ENCODE data around the gene XYLB.
"Not testable (repeated sequence)": the region's sequence is repeated elsewhere in the genome, so short reads cannot be mapped to it uniquely, and the experiment has no call there.

Gene XYLB

DNA sequence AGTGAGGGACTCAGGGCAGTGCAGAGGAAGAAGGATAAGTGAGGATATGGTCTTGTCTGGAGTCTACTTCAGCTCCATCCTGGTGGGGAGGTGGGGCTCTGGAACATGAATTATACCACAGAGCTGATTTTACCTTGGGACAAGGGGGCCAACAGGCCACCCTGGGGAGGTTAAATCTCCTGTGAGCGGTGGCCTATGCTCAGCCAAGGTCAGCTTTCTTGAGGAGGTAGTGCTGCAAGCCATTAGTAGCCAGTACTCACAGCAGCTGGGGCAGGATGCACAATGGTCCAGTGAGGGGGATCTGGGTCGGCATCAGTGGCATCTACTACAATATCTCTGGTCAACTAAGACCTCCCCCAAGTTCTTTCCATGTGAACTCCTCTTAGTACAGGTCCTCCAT, 49.7 kb downstream of the XYLB start:
- no peak for DNase-seq (ENCODE audit: low read depth, low spot score)

DNA sequence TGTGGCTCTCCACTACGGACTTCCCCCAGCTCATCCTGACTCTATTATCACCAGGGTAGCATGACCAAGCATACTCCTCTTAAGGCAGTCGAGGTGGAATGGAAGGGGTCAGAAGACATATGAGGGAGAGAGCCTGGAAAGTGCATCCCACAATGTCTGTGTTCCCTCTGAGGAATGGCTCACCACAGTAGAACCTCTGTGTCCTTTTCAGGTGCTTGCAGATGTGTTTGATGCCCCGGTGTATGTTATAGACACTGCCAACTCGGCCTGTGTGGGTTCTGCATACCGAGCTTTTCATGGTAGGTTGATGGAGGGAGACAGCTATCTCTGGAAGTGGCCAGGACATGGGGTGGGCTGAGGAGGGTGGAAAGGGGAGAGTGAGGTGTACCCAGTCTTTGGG, 50.3 kb downstream of the XYLB start:
- DNase-seq (ENCODE audit: low read depth, low spot score) = no peak

DNA sequence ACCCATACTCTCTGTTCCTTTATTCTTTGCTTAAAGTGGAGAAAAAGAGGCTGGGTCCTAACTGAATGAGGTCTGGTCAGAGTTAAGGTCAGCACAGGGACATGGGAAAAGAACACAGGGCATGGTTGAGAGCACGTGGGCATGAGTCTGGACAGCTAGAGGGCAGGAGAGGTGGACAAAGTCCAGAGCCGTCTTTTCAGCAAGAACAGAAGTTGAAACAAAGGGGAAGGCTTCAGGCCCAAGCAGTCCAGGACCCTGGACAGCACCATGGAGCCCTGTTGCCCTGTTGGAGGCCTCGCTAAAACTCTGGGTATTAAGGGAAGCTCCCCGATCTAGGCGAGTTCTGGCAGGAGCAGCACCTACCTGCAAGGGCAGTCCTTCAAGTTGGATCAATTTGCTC, 50.7 kb downstream of the XYLB start:
- DNase-seq (ENCODE audit: low read depth, low spot score) = peak; percentile 73

DNA sequence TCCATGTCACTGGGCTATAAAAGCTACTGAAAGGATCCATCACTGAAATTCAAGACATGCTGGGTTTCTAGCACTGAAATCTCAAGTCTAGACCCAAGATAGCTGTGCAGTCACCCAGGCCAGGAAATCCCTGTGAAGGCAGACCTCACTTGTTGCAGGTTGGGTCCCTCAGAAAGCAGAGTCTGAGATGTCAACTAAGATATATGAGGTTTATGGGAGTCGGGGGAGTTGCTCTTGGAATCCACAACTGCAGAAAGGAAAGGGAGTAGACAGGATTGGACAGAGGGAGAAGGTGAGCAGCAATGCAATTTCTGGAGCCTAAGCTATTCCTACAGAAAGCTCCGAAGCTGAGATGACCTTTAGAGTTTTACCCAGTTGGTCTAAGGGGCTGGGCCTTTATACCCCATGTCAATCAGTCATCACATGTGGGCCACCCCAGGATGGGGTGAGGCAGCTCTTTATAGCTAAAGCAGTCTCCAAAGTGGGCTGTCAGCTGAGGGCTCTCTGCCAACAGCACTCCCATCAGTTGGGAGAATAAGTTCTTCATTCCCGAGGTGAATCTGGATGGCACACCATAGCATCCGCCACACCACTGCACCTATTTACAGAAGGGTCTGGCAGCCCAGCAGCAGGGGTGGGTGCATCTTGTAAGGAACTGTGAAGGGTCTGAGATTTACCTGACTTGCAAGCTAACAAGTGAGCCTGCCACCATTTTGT, 54.8 kb downstream of the XYLB start:
- no peak for DNase-seq (ENCODE audit: low read depth, low spot score)

DNA sequence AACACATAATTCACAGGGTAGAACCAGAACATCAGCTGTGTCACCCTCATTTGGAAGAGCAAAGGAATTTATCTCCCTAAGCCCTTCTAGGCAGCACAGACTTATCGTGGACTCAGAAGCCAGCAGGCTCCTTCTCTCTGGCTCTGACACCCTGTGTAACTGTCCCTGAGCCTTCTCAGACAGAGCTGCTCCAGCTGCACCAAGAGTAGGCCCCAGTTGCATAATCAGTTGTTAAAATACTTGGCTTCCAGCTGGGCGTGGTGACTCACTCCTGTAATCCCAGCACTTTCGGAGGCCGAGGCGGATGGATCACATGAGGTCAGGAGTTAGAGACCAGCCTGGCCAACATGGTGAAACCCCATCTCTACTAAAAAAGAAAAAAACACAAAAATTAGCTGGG, 57.7 kb downstream of the XYLB start:
- DNase-seq (ENCODE audit: low read depth, low spot score) = peak; percentile 36

DNA sequence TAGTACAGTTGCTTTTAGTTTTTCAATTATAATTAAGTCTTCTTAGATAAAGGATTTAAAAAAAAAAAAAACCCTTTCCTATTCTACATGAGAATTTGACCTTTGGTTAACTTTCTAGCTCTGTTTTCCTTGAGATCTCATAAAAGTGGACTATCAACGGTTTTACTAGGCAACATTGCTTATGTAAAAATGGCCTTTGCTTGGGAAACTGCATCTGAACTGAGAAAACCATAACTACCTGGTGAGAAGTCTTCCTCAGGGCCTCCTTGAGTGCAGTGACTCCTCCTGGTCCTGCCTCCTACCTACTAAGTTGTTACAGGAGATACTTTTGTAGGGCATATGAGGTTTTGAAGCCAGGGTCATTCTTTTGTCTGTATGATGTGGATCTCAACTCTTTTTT, 65.0 kb downstream of the XYLB start:
- DNase-seq (ENCODE audit: low read depth, low spot score) = no peak

DNA sequence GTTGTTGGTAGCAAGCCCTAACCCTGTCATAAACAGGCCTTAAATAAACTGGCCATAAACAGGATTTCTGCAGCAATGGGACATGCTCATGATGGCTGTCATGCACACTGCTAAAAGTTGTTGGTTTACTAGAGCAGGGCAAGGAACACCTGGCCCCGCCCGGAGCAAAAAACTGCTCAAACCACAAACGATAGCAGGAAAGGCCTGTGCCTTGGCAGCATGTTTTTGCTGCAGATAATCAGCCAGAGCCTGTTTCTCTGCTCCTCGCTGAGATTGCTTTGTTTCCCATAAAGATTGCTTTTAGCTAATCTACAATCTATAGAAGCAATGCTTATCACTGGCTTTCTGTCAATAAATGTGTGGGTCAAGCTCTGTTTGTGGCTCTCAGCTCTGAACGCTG, 74.2 kb downstream of the XYLB start:
- peak; percentile 7 for DNase-seq (ENCODE audit: low read depth, low spot score)

DNA sequence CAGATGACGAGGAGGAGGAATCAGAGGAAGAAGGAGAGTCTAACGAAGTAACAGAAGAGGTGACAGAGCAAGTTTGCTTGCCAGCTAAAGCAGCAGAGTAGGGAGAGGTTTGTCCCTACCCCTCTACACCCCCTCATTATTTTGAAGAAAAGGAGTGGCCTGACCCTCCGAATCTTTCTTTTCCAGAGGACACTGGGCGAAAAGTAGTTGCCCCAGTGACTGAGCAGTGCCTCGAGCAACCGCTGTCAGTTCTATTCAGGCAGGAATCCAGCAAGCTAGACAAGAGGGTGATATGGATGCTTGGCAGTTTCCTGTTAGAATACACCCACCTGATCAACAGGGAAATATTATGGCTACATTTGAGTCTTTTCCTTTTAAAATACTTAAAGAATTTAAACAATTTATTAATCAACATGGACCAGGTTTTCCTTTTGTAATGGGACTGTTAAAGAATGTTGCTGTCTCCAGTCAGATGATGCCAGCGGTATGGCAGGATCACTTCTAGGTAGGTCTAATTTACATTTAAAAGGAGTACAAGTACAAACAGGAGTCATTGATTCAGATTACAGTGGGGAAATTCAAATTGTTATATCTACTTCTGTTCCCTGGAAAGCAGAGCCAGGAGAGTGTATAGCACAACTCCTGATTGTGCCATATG, 75.2 kb downstream of the XYLB start:
- DNase-seq (ENCODE audit: low read depth, low spot score) = peak; percentile 15

DNA sequence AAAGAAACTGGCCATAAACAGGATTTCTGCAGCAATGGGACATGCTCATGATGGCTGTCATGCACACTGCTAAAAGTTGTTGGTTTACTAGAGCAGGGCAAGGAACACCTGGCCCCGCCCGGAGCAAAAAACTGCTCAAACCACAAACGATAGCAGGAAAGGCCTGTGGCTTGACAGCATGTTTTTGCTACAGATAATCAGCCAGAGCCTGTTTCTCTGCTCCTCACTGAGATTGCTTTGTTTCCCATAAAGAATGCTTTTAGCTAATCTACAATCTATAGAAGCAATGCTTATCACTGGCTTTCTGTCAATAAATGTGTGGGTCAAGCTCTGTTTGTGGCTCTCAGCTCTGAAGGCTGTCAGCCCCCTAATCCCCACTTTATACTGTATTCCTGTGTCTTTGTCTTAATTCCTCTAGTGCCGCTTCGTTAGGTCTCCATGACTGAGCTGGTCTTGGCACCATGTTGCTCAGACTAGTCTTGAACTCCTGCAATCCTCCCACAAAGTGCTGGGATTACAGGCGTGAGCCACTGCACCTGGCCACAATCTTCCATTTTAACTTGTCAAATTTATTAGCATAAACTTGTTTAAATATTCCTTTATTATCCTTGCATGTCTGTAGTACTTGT, 80.3 kb downstream of the XYLB start:
- peak; percentile 20 for DNase-seq (ENCODE audit: low read depth, low spot score)

DNA sequence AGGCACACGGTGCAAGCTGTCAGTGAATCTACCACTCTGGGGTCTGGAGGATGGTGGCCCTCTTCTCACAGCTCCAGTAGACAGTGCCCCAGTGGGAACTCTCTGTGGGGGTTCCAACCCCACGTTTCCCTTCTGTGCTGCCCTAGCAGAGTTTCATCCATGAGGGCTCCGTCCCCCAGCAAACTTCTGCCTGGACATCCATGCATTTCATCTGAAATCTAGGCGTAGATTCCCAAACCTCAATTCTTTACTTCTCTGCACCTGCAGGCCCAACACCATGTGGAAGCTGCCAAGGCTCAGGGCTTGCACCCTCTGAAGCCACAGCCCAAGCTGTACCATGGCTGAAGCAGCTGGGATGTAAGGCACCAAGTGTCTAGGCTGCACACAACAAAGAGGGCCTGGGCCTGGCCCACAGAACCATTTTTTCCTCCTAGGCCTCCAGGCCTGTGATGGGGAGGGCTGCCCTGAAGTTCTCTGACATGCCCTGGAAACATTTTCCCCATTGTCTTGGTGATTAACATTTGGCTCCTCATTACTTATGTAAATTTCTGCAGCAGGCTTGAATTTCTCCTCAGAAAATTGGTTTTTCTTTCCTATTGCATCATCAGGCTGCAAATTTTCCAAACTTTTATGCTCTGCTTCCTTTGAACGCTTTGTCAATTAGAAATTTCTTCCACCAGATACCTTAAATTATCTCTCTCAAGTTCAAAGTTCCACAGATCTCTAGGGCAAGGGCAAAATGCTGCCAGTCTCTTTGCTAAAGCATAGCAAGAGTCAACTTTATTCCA, 86.5 kb downstream of the XYLB start:
- peak; percentile 5 for DNase-seq (ENCODE audit: low read depth, low spot score)

DNA sequence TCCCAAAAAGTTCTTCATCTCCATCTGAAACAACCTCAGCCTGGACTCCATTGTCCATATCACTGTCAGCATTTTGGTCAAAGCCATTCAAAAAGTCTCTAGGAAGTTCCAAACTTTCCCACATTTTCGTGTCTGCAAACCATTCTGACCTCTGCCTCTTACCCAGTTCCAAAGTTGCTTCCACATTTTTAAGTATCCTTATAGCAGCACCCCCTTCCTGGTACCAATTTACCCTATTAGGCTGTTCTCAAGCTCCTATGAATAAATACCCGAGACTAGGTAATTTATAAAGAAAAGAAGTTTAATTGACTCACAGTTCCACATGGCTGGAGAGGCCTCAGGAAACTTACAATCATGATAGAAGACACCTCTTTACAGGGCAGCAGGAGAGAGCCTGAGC, 87.1 kb downstream of the XYLB start:
- DNase-seq (ENCODE audit: low read depth, low spot score) = not testable (repeated sequence)

DNA sequence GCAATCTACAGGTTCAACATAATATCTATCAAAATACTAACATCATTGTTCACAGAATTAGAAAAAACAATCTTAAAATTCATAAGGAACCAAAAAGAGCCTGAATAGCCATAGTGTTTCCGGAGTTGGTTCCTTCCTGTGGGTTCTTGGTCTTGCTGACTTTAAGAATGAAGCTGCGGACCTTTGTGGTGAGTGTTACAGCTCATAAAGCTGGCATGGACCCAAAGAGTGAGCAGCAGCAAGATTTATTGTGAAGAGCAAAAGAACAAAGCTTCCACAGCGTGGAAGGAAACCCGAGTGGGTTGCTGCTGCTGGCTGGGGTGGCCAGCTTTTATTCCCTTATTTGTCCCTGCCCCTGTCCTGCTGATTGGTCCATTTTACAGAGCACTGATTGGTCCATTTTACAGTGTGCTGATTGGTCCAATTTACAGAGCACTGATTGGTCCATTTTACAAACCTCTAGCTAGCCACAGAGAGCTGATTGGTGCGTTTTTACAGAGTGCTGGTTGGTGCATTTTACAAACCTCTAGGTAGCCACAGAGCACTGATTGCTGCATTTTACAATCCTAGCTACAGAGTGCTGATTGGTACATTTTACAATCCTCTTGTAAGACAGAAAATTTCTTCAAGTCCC, 92.0 kb downstream of the XYLB start:
- not testable (repeated sequence) for DNase-seq (ENCODE audit: low read depth, low spot score)

DNA sequence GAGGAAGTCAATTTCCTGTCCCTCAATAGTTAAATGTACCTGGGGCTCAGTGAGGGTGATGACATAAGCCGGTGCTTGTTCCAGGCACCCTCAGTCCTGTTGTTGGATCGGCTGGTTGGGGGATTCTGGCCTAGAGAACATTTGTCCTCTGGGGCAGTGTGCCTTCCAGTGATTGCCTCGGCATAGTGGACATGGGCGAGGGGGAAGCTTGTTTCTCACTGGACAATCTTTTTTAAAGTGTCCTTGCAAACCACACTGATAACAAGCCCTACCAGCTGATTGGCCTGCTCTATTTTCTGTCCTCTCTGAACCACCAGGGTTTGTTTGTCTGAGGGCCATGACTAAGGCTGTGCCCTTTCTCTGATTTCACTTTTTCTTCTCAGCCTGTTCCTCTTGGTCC, 96.6 kb downstream of the XYLB start:
- not testable (repeated sequence) for DNase-seq (ENCODE audit: low read depth, low spot score)

DNA sequence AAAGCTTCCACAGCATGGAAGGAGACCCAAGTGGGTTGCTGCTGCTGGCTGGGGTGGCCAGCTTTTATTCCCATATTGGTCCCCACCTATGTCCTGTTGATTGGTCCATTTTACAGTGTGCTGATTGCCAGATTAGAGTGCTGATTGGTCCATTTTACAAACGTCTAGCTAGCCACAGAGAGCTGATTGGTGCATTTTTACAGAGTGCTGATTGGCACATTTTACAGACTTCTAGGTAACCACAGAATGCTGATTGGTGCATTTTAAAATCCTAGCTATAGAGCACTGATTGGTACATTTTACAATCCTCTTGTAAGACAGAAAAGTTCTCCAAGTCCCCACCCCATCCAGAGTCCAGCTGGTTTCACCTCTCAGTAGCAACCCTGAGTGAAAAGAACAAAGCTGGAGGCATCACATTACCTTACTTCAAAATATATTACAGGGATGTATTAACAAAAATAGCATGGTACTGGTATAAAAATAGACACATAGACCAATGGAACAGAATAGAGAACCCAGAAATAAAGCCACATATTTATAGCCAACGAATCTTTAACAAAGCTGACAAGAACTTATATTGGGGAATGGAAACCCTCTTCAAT, 99.6 kb downstream of the XYLB start:
- DNase-seq (ENCODE audit: low read depth, low spot score) = no peak

DNA sequence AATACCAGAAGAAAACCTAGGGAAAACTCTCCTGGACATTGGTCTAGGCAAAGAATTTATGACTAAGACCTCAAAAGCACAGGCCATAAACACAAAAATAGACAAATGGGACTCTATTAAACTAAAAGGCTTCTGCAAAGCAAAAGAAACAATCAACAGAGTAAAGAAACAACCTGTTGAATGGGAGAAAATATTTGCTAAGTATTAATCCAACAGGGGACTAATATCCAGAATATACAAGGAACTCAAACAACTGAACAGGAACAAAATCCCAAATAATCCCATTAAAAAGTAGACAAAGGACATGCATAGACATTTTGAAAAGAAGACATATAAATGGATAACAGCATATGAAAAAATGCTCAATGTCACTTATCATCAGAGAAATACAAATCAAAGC, 100.2 kb downstream of the XYLB start:
- DNase-seq (ENCODE audit: low read depth, low spot score) = no peak

DNA sequence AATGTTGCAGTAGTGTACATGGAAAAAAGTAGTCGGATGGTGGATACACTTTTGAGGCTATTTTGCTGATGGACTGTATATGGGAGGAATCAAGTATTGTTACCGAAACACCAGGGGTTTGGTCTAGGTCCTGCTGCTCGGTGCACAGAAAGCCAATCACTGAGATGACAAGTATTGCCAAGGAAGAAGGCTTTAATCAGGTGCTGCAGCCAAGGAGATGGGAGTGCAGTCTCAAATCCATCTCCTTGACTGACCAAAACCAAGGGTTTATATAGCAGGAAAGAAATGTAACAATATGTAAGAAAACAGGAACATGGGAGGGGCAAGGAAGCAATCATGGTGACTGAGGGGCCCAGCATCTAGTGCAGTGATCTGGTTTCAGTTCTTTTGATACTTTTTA, 104.3 kb downstream of the XYLB start:
- no peak for DNase-seq (ENCODE audit: low read depth, low spot score)

DNA sequence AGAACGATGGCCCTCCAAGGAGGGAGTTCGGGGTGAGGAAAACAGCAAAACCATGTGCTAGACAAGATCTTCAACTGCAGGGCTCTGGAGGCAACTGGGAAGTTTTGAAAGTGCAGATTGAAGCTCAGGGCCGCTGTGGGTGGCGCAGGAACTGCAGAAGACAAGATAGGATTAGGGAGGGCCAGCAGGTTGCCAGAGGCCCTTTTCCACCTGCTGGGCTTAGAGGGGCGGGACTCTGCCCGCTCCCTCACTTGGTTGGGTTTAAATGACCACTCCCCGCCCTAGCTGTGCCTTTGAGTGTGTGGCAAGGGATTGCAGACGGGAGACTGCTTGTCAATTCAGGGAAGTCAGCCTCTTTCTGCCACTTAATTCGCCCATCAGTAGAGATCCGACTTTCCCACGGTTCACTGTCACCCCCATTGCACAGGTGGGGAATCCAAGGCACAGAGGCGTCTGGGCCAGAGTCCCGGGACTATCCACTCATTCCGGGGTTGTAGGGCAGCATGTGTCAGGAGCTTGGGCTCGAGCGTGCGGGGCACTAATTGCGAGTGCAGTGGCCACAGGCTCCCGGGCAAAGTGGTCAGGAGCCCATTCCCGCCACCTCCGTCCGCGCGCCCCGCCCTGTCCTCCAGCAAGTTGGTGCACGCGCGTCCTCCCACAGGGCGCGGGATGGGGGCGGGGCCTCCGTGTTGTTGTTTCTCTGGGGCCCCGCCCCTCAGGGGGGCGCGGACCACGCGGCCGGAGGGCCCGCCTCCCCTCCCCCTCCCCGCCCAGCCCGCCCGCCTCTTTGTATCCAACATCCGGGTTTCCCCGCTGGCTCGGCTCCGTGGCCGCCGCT, 106.7 kb downstream of the XYLB start, which contains the start of gene ACVR2B:
Gene ACVR2B (plus strand): TSS at position 816 of the 838 bp plus-strand sequence. CDS start 433 bp downstream, outside the sequence.
- DNase-seq (ENCODE audit: low read depth, low spot score) = peak; percentile 97

DNA sequence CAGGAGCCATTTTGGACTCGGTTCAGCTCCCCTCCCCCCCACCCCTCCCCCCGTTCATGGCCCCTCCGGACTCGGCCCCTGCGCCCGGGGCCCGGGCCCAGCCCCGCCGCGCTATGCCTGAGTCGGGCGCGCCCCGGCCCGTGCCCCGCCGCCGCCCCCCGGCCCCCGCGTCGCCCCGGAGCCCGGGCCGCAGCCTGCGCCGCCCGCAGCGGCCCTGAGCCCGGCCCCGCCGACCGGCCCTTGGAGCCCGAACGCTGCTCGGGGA, 107.3 kb downstream of the XYLB start:
- DNase-seq (ENCODE audit: low read depth, low spot score) = no peak

DNA sequence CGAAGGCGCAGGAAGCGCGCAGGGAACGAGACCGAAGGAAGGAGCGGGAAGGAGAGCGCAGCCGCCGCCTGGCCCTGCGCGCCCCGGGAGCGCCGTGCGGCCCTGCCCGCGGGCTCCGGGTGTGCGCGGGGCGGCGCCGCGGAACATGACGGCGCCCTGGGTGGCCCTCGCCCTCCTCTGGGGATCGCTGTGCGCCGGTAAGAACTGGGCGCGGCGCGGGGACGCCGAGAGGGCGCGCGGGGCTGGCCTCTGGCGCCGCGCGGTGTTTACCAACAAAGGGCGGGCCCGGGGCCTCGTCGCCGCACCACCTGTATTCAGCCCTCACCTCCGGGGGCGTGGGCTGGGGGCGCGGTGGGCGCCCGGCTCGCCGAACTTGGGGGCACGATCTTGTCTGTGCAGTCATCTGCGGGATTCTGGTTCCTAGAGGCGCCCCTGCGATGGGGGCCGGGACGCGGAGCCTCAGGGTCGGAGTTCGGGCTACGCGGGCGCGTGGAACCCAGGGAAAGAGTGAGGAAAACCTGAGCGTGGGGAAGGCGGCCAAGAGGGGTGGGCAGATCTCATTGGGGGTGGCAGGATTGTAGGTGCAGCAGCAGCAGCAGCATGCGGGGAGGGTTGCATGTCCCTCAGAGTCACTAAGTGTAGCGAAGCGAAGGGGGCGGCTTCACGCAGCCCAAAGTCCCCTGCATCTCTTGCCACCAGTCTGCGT, 107.7 kb downstream of the XYLB start:
- no peak for DNase-seq (ENCODE audit: low read depth, low spot score)
